HG03060 (cell line): ENCODE data around the gene UNC5A.

Experiments used
- ATAC-seq: cut with Tn5 transposase; IDR thresholded peaks from one replicate; pipeline ENCODE4 v1.9.1; 2021; ENCODE audit warnings: low read depth, moderate number of reproducible peaks; ENCODE audit not compliant: unreplicated experiment

The UNC5A gene

GRCh38 chr5:176889321-176890280 lies 79.2 kb downstream of the UNC5A start:
- no peak for ATAC-seq

- ATAC-seq: no peak
These were observed 80.3 kb downstream of the UNC5A start for GRCh38 chr5:176890455-176891330.

- ATAC-seq: no peak
These were observed 81.1 kb downstream of the UNC5A start for GRCh38 chr5:176891331-176891958.

GRCh38 chr5:176892663-176893062 lies 82.3 kb downstream of the UNC5A start:
- ATAC-seq: no peak

GRCh38 chr5:176894298-176894697 lies 83.9 kb downstream of the UNC5A start:
- no peak for ATAC-seq

- no peak for ATAC-seq
These were observed 85.5 kb downstream of the UNC5A start for GRCh38 chr5:176895831-176896230.

GRCh38 chr5:176897263-176897662 lies 86.9 kb downstream of the UNC5A start:
- no peak for ATAC-seq

- no peak for ATAC-seq
These were observed 89.0 kb downstream of the UNC5A start, which contains the start of gene HK3 for GRCh38 chr5:176899296-176899891. Gene HK3 (minus strand): TSS chr5:176899346. CDS start chr5:176896159, 3,187 bp downstream.

GRCh38 chr5:176899946-176900779 lies 89.8 kb downstream of the UNC5A start:
- no peak for ATAC-seq

GRCh38 chr5:176900780-176901204 lies 90.4 kb downstream of the UNC5A start:
- no peak for ATAC-seq

GRCh38 chr5:176901260-176902101 lies 91.1 kb downstream of the UNC5A start:
- ATAC-seq: no peak

- ATAC-seq: no peak
These were observed 91.9 kb downstream of the UNC5A start for GRCh38 chr5:176902102-176902814.

- no peak for ATAC-seq
These were observed 92.7 kb downstream of the UNC5A start for GRCh38 chr5:176902911-176903664.

GRCh38 chr5:176904276-176904675 lies 93.9 kb downstream of the UNC5A start:
- ATAC-seq: no peak

- ATAC-seq: no peak
These were observed 95.8 kb downstream of the UNC5A start for GRCh38 chr5:176906126-176906525.

- no peak for ATAC-seq
These were observed 96.4 kb downstream of the UNC5A start for GRCh38 chr5:176906796-176907195.

GRCh38 chr5:176908675-176909368 lies 98.5 kb downstream of the UNC5A start:
- ATAC-seq: no peak
